ENCODE measurements around the gene RPS6KC1.
"Not testable (repeated sequence)": the region's sequence is repeated elsewhere in the genome, so short reads cannot be mapped to it uniquely, and the experiment has no call there.

RPS6KC1 gene

GRCh38 chr1:213180833-213181232 is 129.8 kb downstream of the RPS6KC1 start:
- CTCF ChIA-PET, result no interaction called here
- POLR2A ChIA-PET, result no interaction called here
- DNase-seq (ENCODE audit: extremely low spot score), result no peak
- no peak for TF ChIP-seq CTCF (IDR thresholded peaks at IDR 0.05; ENCODE audit: control extremely low read depth, extremely low read depth, low read depth, missing control alignments)

GRCh38 chr1:213183036-213183672 is 132.1 kb downstream of the RPS6KC1 start:
- no peak for DNase-seq (ENCODE audit: extremely low spot score)
- TF ChIP-seq CTCF (IDR thresholded peaks at IDR 0.05; ENCODE audit: control extremely low read depth, extremely low read depth, low read depth, missing control alignments), result no peak
- ChIA-PET POLR2A (no interaction called here), CTCF (no interaction called here)

DNA sequence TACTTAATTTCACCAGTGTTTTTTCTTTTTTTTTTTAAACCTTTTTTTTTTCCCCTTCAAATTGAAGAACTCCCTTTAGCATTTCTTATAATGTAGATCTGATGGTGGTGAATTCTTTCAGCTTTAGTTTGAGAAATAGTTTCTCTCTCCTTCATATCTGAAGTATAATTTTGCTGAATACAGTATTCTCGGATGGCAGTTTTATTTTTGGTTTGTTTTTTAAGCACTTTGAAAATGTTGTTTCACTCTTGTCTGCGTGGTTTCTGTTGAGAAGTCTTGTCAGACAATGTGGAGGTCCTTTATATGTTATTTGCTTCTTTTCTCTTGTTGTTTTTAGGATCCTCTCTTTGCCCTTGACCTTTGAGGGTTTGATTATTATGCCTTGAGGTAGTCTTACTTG is 135.1 kb downstream of the RPS6KC1 start:
- no peak for DNase-seq (ENCODE audit: extremely low spot score)
- ChIA-PET CTCF (no interaction called here), POLR2A (no interaction called here)
- no peak for TF ChIP-seq CTCF (IDR thresholded peaks at IDR 0.05; ENCODE audit: control extremely low read depth, extremely low read depth, low read depth, missing control alignments)

GRCh38 chr1:213192026-213192425 is 141.0 kb downstream of the RPS6KC1 start:
- TF ChIP-seq CTCF (IDR thresholded peaks at IDR 0.05; ENCODE audit: control extremely low read depth, extremely low read depth, low read depth, missing control alignments), result no peak
- DNase-seq (ENCODE audit: extremely low spot score), result no peak
- CTCF ChIA-PET, result interaction anchor here (1.3 kb wide), 1 partner anchor 10 kb away, joined by 3 read pairs; no protein-coding TSS in a partner anchor

GRCh38 chr1:213194383-213194782 is 143.3 kb downstream of the RPS6KC1 start:
- no peak for TF ChIP-seq CTCF (IDR thresholded peaks at IDR 0.05; ENCODE audit: control extremely low read depth, extremely low read depth, low read depth, missing control alignments)
- DNase-seq (ENCODE audit: extremely low spot score), result no peak
- CTCF ChIA-PET, result no interaction called here

More at GRCh38 chr1:213192026-213192425, 141.0 kb downstream of the RPS6KC1 start:
- POLR2A ChIA-PET, result no interaction called here

GRCh38 chr1:213194855-213195254 is 143.8 kb downstream of the RPS6KC1 start:
- POLR2A ChIA-PET, result no interaction called here
- no peak for DNase-seq (ENCODE audit: extremely low spot score)
- CTCF ChIA-PET, result no interaction called here
- no peak for TF ChIP-seq CTCF (IDR thresholded peaks at IDR 0.05; ENCODE audit: control extremely low read depth, extremely low read depth, low read depth, missing control alignments)

More at GRCh38 chr1:213194383-213194782, 143.3 kb downstream of the RPS6KC1 start:
- POLR2A ChIA-PET, result no interaction called here

- CTCF ChIA-PET; POLR2A ChIA-PET; DNase-seq (ENCODE audit: extremely low spot score): not testable (repeated sequence)
These were observed 145.4 kb downstream of the RPS6KC1 start for GRCh38 chr1:213196328-213197054.
